Central memory CD8-positive, alpha-beta T cell (primary cell): ENCODE data around the gene HCRTR1.

Experiments used
- ATAC-seq: fragments of 150-1000 bp; cut with Tn5 transposase; replicated peaks from 2 replicates; pipeline ENCODE4 v1.10.0; 2022; ENCODE audit warnings: mild to moderate bottlenecking, moderate FRiP score, moderate number of reproducible peaks; ENCODE audit not compliant: poor library complexity, severe bottlenecking; ENCODE audit errors: extremely low read depth
- DNase-seq, 2 donors: peaks; one replicate each; pipeline ENCODE4 v3.0.0; 2021; ENCODE audit warnings: low spot score in 2 of 2
- H3K27ac Mint-ChIP-seq: one replicate; pipeline ENCODE4 v1.8.0; 2022; ENCODE audit warnings: low read depth, mild to moderate bottlenecking, moderate library complexity, mixed read lengths
- H3K27me3 Mint-ChIP-seq: one replicate; pipeline ENCODE4 v1.8.0; 2022; ENCODE audit warnings: mixed read lengths
- H3K36me3 Mint-ChIP-seq: one replicate; pipeline ENCODE4 v1.8.0; 2022; ENCODE audit warnings: mild to moderate bottlenecking, moderate library complexity, mixed read lengths; ENCODE audit not compliant: insufficient read depth
- H3K4me1 Mint-ChIP-seq: one replicate; pipeline ENCODE4 v1.8.0; 2022; ENCODE audit warnings: mixed read lengths
- H3K4me3 Mint-ChIP-seq: one replicate; pipeline ENCODE4 v1.8.0; 2022; ENCODE audit warnings: mild to moderate bottlenecking, moderate library complexity, mixed read lengths
- H3K9me3 Mint-ChIP-seq: one replicate; pipeline ENCODE4 v1.8.0; 2022; ENCODE audit warnings: mixed read lengths

HCRTR1 gene

GRCh38 chr1:31646259-31646960 lies 28.9 kb downstream of the HCRTR1 start:
- H3K36me3 Mint-ChIP-seq = peaks cover 19% of the 10 kb centered on the region
- no peaks in the 10 kb centered on the region for H3K27me3 Mint-ChIP-seq
- no peak for ATAC-seq
- H3K9me3 Mint-ChIP-seq = no peaks in the 10 kb centered on the region
- DNase-seq = no peak
- H3K4me1 Mint-ChIP-seq = peaks cover 39% of the 10 kb centered on the region
- peak overlapping the region; percentile 100 for H3K27ac Mint-ChIP-seq
- peak overlapping the region; percentile 98 for H3K4me3 Mint-ChIP-seq

- H3K4me1 Mint-ChIP-seq = peaks cover 39% of the 10 kb centered on the region
- peak overlapping the region; percentile 4 for H3K27ac Mint-ChIP-seq
- ATAC-seq (no peak), DNase-seq (no peak)
- peaks cover 18% of the 10 kb centered on the region for H3K36me3 Mint-ChIP-seq
- peak overlapping the region; percentile 98 for H3K4me3 Mint-ChIP-seq
- no peaks in the 10 kb centered on the region for H3K27me3 Mint-ChIP-seq
- no peaks in the 10 kb centered on the region for H3K9me3 Mint-ChIP-seq
Observed at GRCh38 chr1:31647106-31647505, 29.6 kb downstream of the HCRTR1 start.

GRCh38 chr1:31648190-31648589 lies 30.7 kb downstream of the HCRTR1 start:
- no peak for DNase-seq
- Mint-ChIP-seq H3K27ac (no peak overlapping the region), H3K4me1 (peaks cover 39% of the 10 kb centered on the region), H3K4me3 (no peak overlapping the region), H3K36me3 (peaks cover 18% of the 10 kb centered on the region), H3K27me3 (no peaks in the 10 kb centered on the region), H3K9me3 (no peaks in the 10 kb centered on the region)
- no peak for ATAC-seq

- Mint-ChIP-seq H3K27ac (no peak overlapping the region), H3K36me3 (peaks cover 18% of the 10 kb centered on the region), H3K4me1 (peaks cover 33% of the 10 kb centered on the region), H3K9me3 (no peaks in the 10 kb centered on the region), H3K27me3 (no peaks in the 10 kb centered on the region), H3K4me3 (no peak overlapping the region)
- no peak for ATAC-seq
- DNase-seq = no peak
Observed at GRCh38 chr1:31648641-31649357, 31.3 kb downstream of the HCRTR1 start.

- Mint-ChIP-seq H3K27ac (no peak overlapping the region), H3K4me3 (no peak overlapping the region), H3K4me1 (peaks cover 18% of the 10 kb centered on the region), H3K36me3 (peaks cover 2% of the 10 kb centered on the region), H3K9me3 (no peaks in the 10 kb centered on the region), H3K27me3 (no peaks in the 10 kb centered on the region)
- DNase-seq = no peak
- no peak for ATAC-seq
Observed at GRCh38 chr1:31650161-31651088, 32.9 kb downstream of the HCRTR1 start.

- Mint-ChIP-seq H3K27me3 (no peaks in the 10 kb centered on the region), H3K9me3 (no peaks in the 10 kb centered on the region), H3K27ac (no peak overlapping the region), H3K4me3 (no peak overlapping the region), H3K36me3 (peaks cover 2% of the 10 kb centered on the region), H3K4me1 (peaks cover 12% of the 10 kb centered on the region)
- DNase-seq (no peak), ATAC-seq (no peak)
Observed at GRCh38 chr1:31651089-31651420, 33.6 kb downstream of the HCRTR1 start.

- no peak overlapping the region for H3K4me3 Mint-ChIP-seq
- no peak for ATAC-seq
- no peaks in the 10 kb centered on the region for H3K9me3 Mint-ChIP-seq
- H3K27ac Mint-ChIP-seq = no peak overlapping the region
- peaks cover 8% of the 10 kb centered on the region for H3K4me1 Mint-ChIP-seq
- H3K27me3 Mint-ChIP-seq = peaks cover under 1% of the 10 kb centered on the region
- H3K36me3 Mint-ChIP-seq = peaks cover 2% of the 10 kb centered on the region
- DNase-seq = no peak
Observed at GRCh38 chr1:31651766-31652165, 34.3 kb downstream of the HCRTR1 start.

GRCh38 chr1:31652891-31653499 lies 35.5 kb downstream of the HCRTR1 start:
- Mint-ChIP-seq H3K4me1 (no peaks in the 10 kb centered on the region), H3K27me3 (peaks cover 12% of the 10 kb centered on the region), H3K4me3 (no peak overlapping the region), H3K27ac (no peak overlapping the region), H3K36me3 (peaks cover 3% of the 10 kb centered on the region), H3K9me3 (no peaks in the 10 kb centered on the region)
- ATAC-seq = no peak
- DNase-seq = no peak

GRCh38 chr1:31653717-31654473 lies 36.4 kb downstream of the HCRTR1 start:
- peaks cover 15% of the 10 kb centered on the region for H3K27me3 Mint-ChIP-seq
- H3K9me3 Mint-ChIP-seq = no peaks in the 10 kb centered on the region
- no peak overlapping the region for H3K4me3 Mint-ChIP-seq
- DNase-seq (no peak), ATAC-seq (no peak)
- H3K27ac Mint-ChIP-seq = peak overlapping the region; percentile 32
- H3K4me1 Mint-ChIP-seq = no peaks in the 10 kb centered on the region
- peaks cover 4% of the 10 kb centered on the region for H3K36me3 Mint-ChIP-seq

GRCh38 chr1:31654474-31654776 lies 36.9 kb downstream of the HCRTR1 start:
- Mint-ChIP-seq H3K36me3 (peaks cover 4% of the 10 kb centered on the region), H3K4me1 (no peaks in the 10 kb centered on the region), H3K4me3 (no peak overlapping the region), H3K27me3 (peaks cover 15% of the 10 kb centered on the region), H3K27ac (no peak overlapping the region), H3K9me3 (no peaks in the 10 kb centered on the region)
- ATAC-seq = no peak
- DNase-seq = no peak

GRCh38 chr1:31655104-31655503 lies 37.6 kb downstream of the HCRTR1 start:
- Mint-ChIP-seq H3K27ac (no peak overlapping the region), H3K9me3 (no peaks in the 10 kb centered on the region), H3K27me3 (peaks cover 15% of the 10 kb centered on the region), H3K4me1 (no peaks in the 10 kb centered on the region), H3K36me3 (peaks cover 3% of the 10 kb centered on the region), H3K4me3 (no peak overlapping the region)
- no peak for DNase-seq
- no peak for ATAC-seq

- ATAC-seq (no peak), DNase-seq (no peak)
- no peaks in the 10 kb centered on the region for H3K4me1 Mint-ChIP-seq
- peaks cover 15% of the 10 kb centered on the region for H3K27me3 Mint-ChIP-seq
- H3K36me3 Mint-ChIP-seq = peaks cover 3% of the 10 kb centered on the region
- H3K27ac Mint-ChIP-seq = no peak overlapping the region
- H3K9me3 Mint-ChIP-seq = no peaks in the 10 kb centered on the region
- H3K4me3 Mint-ChIP-seq = no peak overlapping the region
Observed at GRCh38 chr1:31655756-31656155, 38.3 kb downstream of the HCRTR1 start.
